Thyroid gland (tissue), 4 donors: ENCODE data around the gene KY. TPM values are rescaled to one million over a fixed set of nuclear protein-coding genes. Genes with fewer than 3 reads are reported as not detected.
"Not testable (repeated sequence)": the region's sequence is repeated elsewhere in the genome, so short reads cannot be mapped to it uniquely, and the experiment has no call there.

ENCODE experiments used
- DNase-seq, 2 donors: peaks; one replicate each; pipeline ENCODE4 v3.0.0-alpha.2; 2019
- H3K27ac ChIP-seq, 3 donors: fragments of 200-600 bp; sonication (generic); 1 replicate in 2 of 3; 2 replicates in 1 of 3; pipeline ENCODE4 v1.5.1; 2016 to 2019; ENCODE audit warnings: mild to moderate bottlenecking in 1 of 3, moderate library complexity in 1 of 3
- H3K27me3 ChIP-seq: fragments of 200-600 bp; sonication (generic); one replicate; pipeline ENCODE4 v1.5.1; 2019
- H3K36me3 ChIP-seq, 2 donors: fragments of 200-600 bp; sonication (generic); one replicate each; pipeline ENCODE4 v1.5.1; 2016 to 2019
- H3K4me1 ChIP-seq, 2 donors: fragments of 200-600 bp; sonication (generic); one replicate each; pipeline ENCODE4 v1.5.1; 2017 to 2019
- H3K4me3 ChIP-seq, 3 donors: fragments of 200-600 bp; sonication (generic); replicated peaks in 1 of 3; 1 replicate in 2 of 3; 2 replicates in 1 of 3; pipeline ENCODE4 v1.5.1; 2016; ENCODE audit warnings: mild to moderate bottlenecking in 1 of 3
- H3K9me3 ChIP-seq: fragments of 200-600 bp; sonication (generic); one replicate; pipeline ENCODE4 v1.5.1; 2017
- CTCF ChIP-seq, 6 experiments: fragments of 200-600 bp in 3 of 6; fragments of 450-650 bp in 3 of 6; sonication (generic) in 3 of 6; IDR thresholded peaks; one replicate each; pipeline ENCODE4 v1.5.1; 2016 to 2019; ENCODE audit warnings: antibody characterized with exemption in 6 of 6, mild to moderate bottlenecking in 2 of 6, inconsistent platforms in 1 of 6, moderate library complexity in 1 of 6
- POLR2A ChIP-seq, 2 donors: fragments of 450-650 bp; IDR thresholded peaks; one replicate each; pipeline ENCODE4 v1.6.1; 2017; ENCODE audit warnings: antibody characterized with exemption in 2 of 2, mild to moderate bottlenecking in 2 of 2, moderate library complexity in 1 of 2
- WGBS, 2 donors: methylation state at CpG; one replicate each; pipeline ENCODE4 v1.1.5; 2017; 5-methylcytosine and 5-hydroxymethylcytosine counted together
- intact Hi-C: fragments of 100-400 bp; cut with DNase I; formaldehyde crosslinking; loops from one replicate; pipeline ENCODE4 v1.15.1; 2023
- total RNA-seq, 4 donors: library from RNA; depleted of rRNA; stranded (reverse); fragments of >200 nt; gene quantifications; one replicate each; pipeline ENCODE4 v1.2.3, GENCODE V29; 2016

KY gene
- total RNA-seq, 4 donors from 2014 or later: 3.2 to 10.2 (median 7.2) TPM

- DNase-seq: peak; percentile 67 to 72
- TF ChIP-seq CTCF (IDR thresholded peaks at IDR 0.05) (peak; percentile 75 to 98 (median 90)), POLR2A (IDR thresholded peaks at IDR 0.05) (no peak)
- WGBS, 2 donors: 6 to 15% methylated on average over 31 of the region's 31 CpGs
- Histone ChIP-seq H3K36me3 (no peaks in the 10 kb centered on the region), H3K27ac (no peak overlapping the region), H3K27me3 (no peaks in the 10 kb centered on the region), H3K4me3 (no peak overlapping the region), H3K4me1 (peaks cover 4 to 11% of the 10 kb centered on the region in 2 donors), H3K9me3 (no peaks in the 10 kb centered on the region)
- intact Hi-C loops: loop anchor here (5.0 to 10.0 kb wide), 2 partner anchors 151 to 1294 kb away; no protein-coding TSS in a partner anchor
Observed at GRCh38 chr3:134600685-134601463, 49.9 kb downstream of the KY start.

- no peak overlapping the region for H3K4me3 ChIP-seq
- no peak for DNase-seq
- no peak overlapping the region for H3K27ac ChIP-seq
- H3K9me3 ChIP-seq: no peaks in the 10 kb centered on the region
- WGBS, 2 donors: 13 to 24% methylated on average over 1 of the region's 1 CpG
- intact Hi-C loops: loop anchor here (5.0 to 10.0 kb wide), 2 partner anchors 152 to 1295 kb away; no protein-coding TSS in a partner anchor
- H3K27me3 ChIP-seq: no peaks in the 10 kb centered on the region
- H3K36me3 ChIP-seq: no peaks in the 10 kb centered on the region
- peaks cover 4 to 7% of the 10 kb centered on the region in 2 donors for H3K4me1 ChIP-seq
- no peak for TF ChIP-seq CTCF (IDR thresholded peaks at IDR 0.05)
- no peak for TF ChIP-seq POLR2A (IDR thresholded peaks at IDR 0.05)
Observed at GRCh38 chr3:134600206-134600605, 50.6 kb downstream of the KY start.

GRCh38 chr3:134598763-134599545 lies 51.9 kb downstream of the KY start:
- H3K4me3 ChIP-seq: no peak overlapping the region
- intact Hi-C loops: no loop called here
- no peaks in the 10 kb centered on the region for H3K27me3 ChIP-seq
- DNase-seq: no peak
- 77 to 79% methylated on average over 10 of the region's 10 CpGs for WGBS, 2 donors
- H3K9me3 ChIP-seq: no peaks in the 10 kb centered on the region
- peaks cover 4 to 7% of the 10 kb centered on the region in 2 donors for H3K4me1 ChIP-seq
- no peaks in the 10 kb centered on the region for H3K36me3 ChIP-seq
- TF ChIP-seq CTCF (IDR thresholded peaks at IDR 0.05): no peak
- no peak for TF ChIP-seq POLR2A (IDR thresholded peaks at IDR 0.05)
- no peak overlapping the region for H3K27ac ChIP-seq

- peak overlapping the region in 1 of 3 donors; percentile 45 for H3K27ac ChIP-seq
Observed at GRCh38 chr3:134597390-134597970, 53.3 kb downstream of the KY start.

GRCh38 chr3:134594986-134595385 lies 55.8 kb downstream of the KY start:
- H3K4me3 ChIP-seq, H3K27ac ChIP-seq, intact Hi-C loops, H3K4me1 ChIP-seq, H3K36me3 ChIP-seq, DNase-seq, H3K9me3 ChIP-seq, H3K27me3 ChIP-seq: not testable (repeated sequence)
- 76 to 83% methylated on average over 3 of the region's 3 CpGs for WGBS, 2 donors

More at GRCh38 chr3:134597390-134597970, 53.3 kb downstream of the KY start:
- H3K4me3 ChIP-seq: no peak overlapping the region
- peaks cover 4 to 7% of the 10 kb centered on the region in 2 donors for H3K4me1 ChIP-seq
- peak; percentile 73 to 74 for DNase-seq
- TF ChIP-seq CTCF (IDR thresholded peaks at IDR 0.05): no peak
- TF ChIP-seq POLR2A (IDR thresholded peaks at IDR 0.05): no peak
- H3K27me3 ChIP-seq: no peaks in the 10 kb centered on the region
- intact Hi-C loops: no loop called here
- no peaks in the 10 kb centered on the region for H3K36me3 ChIP-seq
- H3K9me3 ChIP-seq: no peaks in the 10 kb centered on the region
- 17 to 21% methylated on average over 2 of the region's 2 CpGs for WGBS, 2 donors
